Loucy (cell line): Measurements from ENCODE around the gene STON1.
"Not testable (repeated sequence)": the region's sequence is repeated elsewhere in the genome, so short reads cannot be mapped to it uniquely, and the experiment has no call there.

ENCODE experiments used
- EZH2phosphoT487 ChIP-seq: fragments of 200-600 bp; IDR thresholded peaks from 2 replicates; pipeline ENCODE4 v1.6.1; 2018; ENCODE audit warnings: antibody characterized with exemption, mild to moderate bottlenecking, moderate library complexity, borderline replicate concordance
- TF ChIP-seq, protein P1 (sequence below): fragments of 200-600 bp; sonication (generic); conservative IDR thresholded peaks from 2 replicates; pipeline ENCODE4 v1.5.1; 2014; ENCODE audit warnings: mild to moderate bottlenecking, antibody characterized with exemption, low read length

DNA sequence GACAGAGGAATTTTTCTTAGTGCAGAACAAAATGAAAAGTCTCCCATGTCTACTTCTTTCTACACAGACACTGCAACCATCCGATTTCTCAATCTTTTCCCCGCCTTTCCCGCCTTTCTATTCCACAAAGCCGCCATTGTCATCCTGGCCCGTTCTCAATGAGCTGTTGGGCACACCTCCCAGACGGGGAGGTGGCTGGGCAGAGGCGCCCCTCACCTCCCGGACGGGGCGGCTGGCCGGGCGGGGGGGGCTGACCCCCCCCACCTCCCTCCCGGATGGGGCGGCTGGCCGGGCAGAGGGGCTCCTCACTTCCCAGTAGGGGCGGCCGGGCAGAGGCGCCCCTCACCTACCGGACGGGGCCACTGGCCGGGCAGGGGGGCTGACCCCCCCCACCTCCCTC is 25.1 kb downstream of the STON1 start:
- TF ChIP-seq, protein P1, sequence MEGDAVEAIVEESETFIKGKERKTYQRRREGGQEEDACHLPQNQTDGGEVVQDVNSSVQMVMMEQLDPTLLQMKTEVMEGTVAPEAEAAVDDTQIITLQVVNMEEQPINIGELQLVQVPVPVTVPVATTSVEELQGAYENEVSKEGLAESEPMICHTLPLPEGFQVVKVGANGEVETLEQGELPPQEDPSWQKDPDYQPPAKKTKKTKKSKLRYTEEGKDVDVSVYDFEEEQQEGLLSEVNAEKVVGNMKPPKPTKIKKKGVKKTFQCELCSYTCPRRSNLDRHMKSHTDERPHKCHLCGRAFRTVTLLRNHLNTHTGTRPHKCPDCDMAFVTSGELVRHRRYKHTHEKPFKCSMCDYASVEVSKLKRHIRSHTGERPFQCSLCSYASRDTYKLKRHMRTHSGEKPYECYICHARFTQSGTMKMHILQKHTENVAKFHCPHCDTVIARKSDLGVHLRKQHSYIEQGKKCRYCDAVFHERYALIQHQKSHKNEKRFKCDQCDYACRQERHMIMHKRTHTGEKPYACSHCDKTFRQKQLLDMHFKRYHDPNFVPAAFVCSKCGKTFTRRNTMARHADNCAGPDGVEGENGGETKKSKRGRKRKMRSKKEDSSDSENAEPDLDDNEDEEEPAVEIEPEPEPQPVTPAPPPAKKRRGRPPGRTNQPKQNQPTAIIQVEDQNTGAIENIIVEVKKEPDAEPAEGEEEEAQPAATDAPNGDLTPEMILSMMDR = not testable (repeated sequence)
- TF ChIP-seq EZH2phosphoT487 = not testable (repeated sequence)
